Type B pancreatic cell (in vitro differentiated cells): ENCODE measurements around the gene HPN. TPM values are rescaled to one million over a fixed set of nuclear protein-coding genes. Genes with fewer than 3 reads are reported as not detected.

Experiments
- DNase-seq: peaks from one replicate; pipeline ENCODE4 v3.0.0; 2021; ENCODE audit warnings: mixed read lengths; ENCODE audit not compliant: unreplicated experiment; ENCODE audit errors: extremely low spot score
- H3K27ac Mint-ChIP-seq: 2 replicates; pipeline ENCODE4 v1.8.0; 2021; ENCODE audit warnings: mild to moderate bottlenecking, mixed read lengths
- H3K27me3 Mint-ChIP-seq: 2 replicates; pipeline ENCODE4 v1.8.0; 2021; ENCODE audit warnings: mixed read lengths
- H3K36me3 Mint-ChIP-seq: 2 replicates; pipeline ENCODE4 v1.8.0; 2021; ENCODE audit warnings: mixed read lengths
- H3K4me1 Mint-ChIP-seq: one replicate; pipeline ENCODE4 v1.8.0; 2021; ENCODE audit warnings: mixed read lengths; ENCODE audit not compliant: unreplicated experiment
- H3K4me3 Mint-ChIP-seq: 2 replicates; pipeline ENCODE4 v1.8.0; 2021; ENCODE audit warnings: mild to moderate bottlenecking, mixed read lengths
- H3K9me3 Mint-ChIP-seq: 2 replicates; pipeline ENCODE4 v1.8.0; 2021; ENCODE audit warnings: mixed read lengths
- total RNA-seq: library from RNA; stranded (reverse); gene quantifications from 2 replicates; pipeline ENCODE4 v1.2.1, GENCODE V29; 2021; ENCODE audit warnings: low replicate concordance
- TF ChIP-seq, protein P1 (sequence below): fragments of 200-600 bp; sonication (generic); conservative IDR thresholded peaks from 2 replicates; pipeline ENCODE4 v1.5.0; 2021; ENCODE audit warnings: antibody characterized with exemption, mild to moderate bottlenecking

Gene HPN
- total RNA-seq, 1 donor from 2014 or later: 15.1 TPM

DNA sequence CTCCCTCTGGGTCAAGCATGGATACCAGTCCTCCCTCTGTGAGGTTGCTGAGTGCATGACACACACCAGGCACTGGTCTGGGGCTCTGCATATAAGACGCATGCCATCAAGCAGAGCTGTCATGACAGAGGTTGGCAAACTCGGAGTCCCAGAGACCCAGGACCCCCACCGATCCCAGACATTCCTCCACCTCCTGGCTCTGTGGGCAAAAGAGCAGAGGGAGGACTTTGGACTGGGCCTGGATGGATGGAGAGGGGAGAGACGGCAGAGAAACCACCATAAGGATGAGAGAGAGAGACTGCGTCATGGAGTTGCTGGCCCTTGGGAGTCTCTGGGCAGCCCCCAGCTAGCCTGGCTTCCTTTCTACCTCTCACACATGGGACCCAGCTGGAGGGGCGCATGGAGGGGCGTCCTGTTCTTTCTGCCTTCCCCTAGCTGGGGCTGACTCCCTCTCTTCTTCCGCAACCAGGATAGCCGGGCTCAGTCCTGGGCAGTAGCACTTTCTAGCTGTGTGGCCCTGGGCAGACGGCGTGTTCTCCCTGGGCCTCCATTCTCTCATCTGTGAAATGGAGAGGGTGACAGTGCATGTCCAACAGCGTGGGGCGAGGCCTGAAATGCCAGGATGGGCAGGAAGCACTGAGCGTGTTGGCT is 1.6 kb downstream of the HPN start:
- no peaks in the 10 kb centered on the region for H3K36me3 Mint-ChIP-seq
- H3K4me1 Mint-ChIP-seq: peaks cover 24% of the 10 kb centered on the region
- H3K27ac Mint-ChIP-seq: peak overlapping the region; percentile 58
- TF ChIP-seq, protein P1, sequence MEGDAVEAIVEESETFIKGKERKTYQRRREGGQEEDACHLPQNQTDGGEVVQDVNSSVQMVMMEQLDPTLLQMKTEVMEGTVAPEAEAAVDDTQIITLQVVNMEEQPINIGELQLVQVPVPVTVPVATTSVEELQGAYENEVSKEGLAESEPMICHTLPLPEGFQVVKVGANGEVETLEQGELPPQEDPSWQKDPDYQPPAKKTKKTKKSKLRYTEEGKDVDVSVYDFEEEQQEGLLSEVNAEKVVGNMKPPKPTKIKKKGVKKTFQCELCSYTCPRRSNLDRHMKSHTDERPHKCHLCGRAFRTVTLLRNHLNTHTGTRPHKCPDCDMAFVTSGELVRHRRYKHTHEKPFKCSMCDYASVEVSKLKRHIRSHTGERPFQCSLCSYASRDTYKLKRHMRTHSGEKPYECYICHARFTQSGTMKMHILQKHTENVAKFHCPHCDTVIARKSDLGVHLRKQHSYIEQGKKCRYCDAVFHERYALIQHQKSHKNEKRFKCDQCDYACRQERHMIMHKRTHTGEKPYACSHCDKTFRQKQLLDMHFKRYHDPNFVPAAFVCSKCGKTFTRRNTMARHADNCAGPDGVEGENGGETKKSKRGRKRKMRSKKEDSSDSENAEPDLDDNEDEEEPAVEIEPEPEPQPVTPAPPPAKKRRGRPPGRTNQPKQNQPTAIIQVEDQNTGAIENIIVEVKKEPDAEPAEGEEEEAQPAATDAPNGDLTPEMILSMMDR: no peak
- H3K27me3 Mint-ChIP-seq: no peaks in the 10 kb centered on the region
- DNase-seq: no peak
- H3K9me3 Mint-ChIP-seq: no peaks in the 10 kb centered on the region
- peak overlapping the region; percentile 68 for H3K4me3 Mint-ChIP-seq

DNA sequence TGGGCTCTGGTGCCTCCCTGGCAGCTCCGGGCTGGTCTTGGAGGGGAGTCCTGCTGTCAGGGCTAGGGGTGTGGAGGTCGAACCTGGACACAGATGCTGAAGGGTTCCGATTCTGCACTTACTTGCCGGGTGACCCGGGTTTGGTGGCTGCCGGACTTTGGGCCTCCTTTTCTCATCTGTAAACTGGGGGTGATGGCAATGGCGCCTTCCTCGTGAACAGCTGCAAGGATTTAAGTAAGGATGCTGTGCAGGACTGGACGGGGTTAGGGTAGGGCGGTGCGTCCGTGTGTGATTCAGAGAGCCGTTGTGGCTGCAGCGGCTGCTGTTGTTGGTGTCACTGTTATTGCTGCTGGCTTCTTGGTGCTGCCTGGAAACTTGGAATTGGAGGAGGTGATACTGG is 2.4 kb downstream of the HPN start:
- no peak overlapping the region for H3K4me3 Mint-ChIP-seq
- H3K9me3 Mint-ChIP-seq: no peaks in the 10 kb centered on the region
- peaks cover 23% of the 10 kb centered on the region for H3K4me1 Mint-ChIP-seq
- peak overlapping the region; percentile 46 for H3K27ac Mint-ChIP-seq
- no peaks in the 10 kb centered on the region for H3K27me3 Mint-ChIP-seq
- no peaks in the 10 kb centered on the region for H3K36me3 Mint-ChIP-seq
- TF ChIP-seq, protein P1: no peak
- DNase-seq: no peak

DNA sequence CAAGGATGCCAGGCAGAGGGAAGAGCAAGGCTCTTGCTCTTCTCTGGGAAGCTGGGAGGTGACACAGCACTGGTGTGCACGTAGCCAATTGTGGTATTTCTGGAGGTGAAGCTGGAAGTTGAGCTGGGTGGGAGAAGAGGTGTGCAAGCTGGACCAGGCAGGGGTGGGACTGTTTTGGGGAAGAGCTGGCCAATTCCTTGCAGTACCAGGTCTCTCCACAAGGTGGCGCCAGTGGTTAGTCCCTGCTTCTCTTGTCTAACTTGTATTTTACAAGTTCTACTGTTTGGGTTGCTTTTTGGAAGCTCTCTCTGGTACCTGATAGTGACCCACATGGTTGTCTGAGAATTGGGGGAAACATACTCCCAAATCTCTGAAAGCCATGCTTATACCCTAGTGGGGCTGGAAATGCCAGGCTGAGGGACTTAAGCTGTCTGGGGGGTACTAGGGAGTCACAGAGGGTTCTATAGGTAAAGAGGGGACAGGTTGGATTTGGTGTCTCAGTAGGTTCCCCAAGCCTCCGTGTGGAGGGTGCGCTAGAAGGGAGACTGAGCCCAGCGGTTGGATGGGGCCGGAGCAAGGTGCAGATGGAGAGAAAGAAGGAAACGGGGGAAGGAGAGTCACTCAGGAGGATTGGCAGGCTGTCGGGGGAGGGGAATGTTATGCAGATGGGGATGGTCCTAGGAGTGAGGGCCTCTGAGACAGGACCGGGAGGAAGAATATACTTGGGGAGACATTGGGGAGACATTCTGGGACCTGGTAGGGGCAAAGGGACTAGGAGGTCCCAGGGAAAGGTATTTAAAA is 3.0 kb downstream of the HPN start:
- Mint-ChIP-seq H3K36me3 (no peaks in the 10 kb centered on the region), H3K4me3 (peak overlapping the region; percentile 57), H3K4me1 (peaks cover 19% of the 10 kb centered on the region), H3K9me3 (no peaks in the 10 kb centered on the region), H3K27ac (peak overlapping the region; percentile 46), H3K27me3 (no peaks in the 10 kb centered on the region)
- peak; percentile 75 for DNase-seq
- TF ChIP-seq, protein P1: peak; percentile 97

DNA sequence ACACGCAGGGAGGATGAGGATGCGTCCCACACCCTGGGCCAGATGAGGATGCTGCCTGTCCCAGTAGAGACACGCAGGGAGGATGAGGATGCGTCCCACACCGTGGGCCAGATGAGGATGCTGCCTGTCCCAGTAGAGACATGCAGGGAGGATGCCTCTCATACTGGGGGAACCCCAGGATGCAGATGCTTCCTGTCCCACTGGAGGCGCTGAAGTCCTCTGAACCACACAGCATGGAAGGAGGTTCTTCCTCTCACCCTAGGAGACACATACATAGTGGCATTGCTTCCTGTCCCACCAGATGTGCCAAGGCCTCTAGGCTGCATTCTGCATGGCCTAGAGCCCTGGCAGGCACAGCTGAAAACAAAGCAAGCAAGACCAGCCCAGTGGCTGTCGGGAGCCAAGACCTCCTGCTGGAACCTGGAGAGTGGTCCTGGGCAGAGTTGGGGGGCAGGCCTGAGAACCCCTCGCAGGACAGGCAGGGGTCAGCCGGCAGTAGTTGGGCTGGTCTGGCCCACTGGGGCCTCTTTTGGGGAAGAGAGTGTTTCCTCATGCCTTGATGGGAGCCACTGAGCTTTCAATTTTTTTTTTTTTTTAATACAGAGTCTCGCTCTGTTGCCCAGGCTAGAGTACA is 4.3 kb downstream of the HPN start:
- TF ChIP-seq, protein P1: peak; percentile 46
- H3K27me3 Mint-ChIP-seq: no peaks in the 10 kb centered on the region
- no peak for DNase-seq
- H3K36me3 Mint-ChIP-seq: no peaks in the 10 kb centered on the region
- H3K4me1 Mint-ChIP-seq: peaks cover 12% of the 10 kb centered on the region
- no peaks in the 10 kb centered on the region for H3K9me3 Mint-ChIP-seq
- H3K4me3 Mint-ChIP-seq: no peak overlapping the region
- no peak overlapping the region for H3K27ac Mint-ChIP-seq

DNA sequence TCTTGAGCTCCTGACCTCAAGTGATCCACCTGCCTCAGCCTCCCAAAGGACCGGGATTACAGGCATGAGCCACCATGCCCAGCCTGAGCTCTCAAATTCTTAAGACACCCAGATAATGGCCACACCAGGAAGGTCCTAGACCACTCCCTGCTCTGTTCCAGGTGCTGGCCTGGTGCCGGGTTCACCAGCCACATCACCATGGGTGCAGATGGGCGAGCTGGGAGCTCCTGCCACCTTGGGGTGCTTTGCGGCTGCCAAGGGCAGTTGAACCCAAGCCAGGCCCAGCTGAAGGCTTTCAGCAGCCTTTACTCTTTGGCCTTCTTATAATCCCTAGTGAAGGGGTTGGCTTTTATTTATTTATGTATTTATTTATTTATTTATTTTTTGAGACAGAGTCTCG is 4.9 kb downstream of the HPN start:
- Mint-ChIP-seq H3K36me3 (no peaks in the 10 kb centered on the region), H3K4me3 (no peak overlapping the region), H3K9me3 (no peaks in the 10 kb centered on the region), H3K27ac (no peak overlapping the region), H3K4me1 (peaks cover 12% of the 10 kb centered on the region), H3K27me3 (no peaks in the 10 kb centered on the region)
- no peak for DNase-seq
- TF ChIP-seq, protein P1: no peak
